OCI-LY7 (cell line): Measurements from ENCODE around the gene EEF1E1.

Source experiments
- CTCF ChIP-seq: fragments of 200-600 bp; sonication (generic); conservative IDR thresholded peaks from 2 replicates; pipeline ENCODE4 v1.5.1; 2014; ENCODE audit warnings: mild to moderate bottlenecking, antibody characterized with exemption, low read length, moderate library complexity, mixed read lengths
- EZH2phosphoT487 ChIP-seq: fragments of 200-600 bp; sonication (generic); IDR thresholded peaks from 2 replicates; pipeline ENCODE4 v1.6.1; 2018; ENCODE audit warnings: low read depth, borderline replicate concordance, mild to moderate bottlenecking, mixed run types, antibody characterized with exemption, low read length, moderate library complexity, mixed read lengths

GRCh38 chr6:8102122-8102958, at the start of gene EEF1E1:
- TF ChIP-seq CTCF: no peak
- no peak for TF ChIP-seq EZH2phosphoT487
